ENCODE measurements around the gene WWOX. TPM values are rescaled to one million over a fixed set of nuclear protein-coding genes. Genes with fewer than 3 reads are reported as not detected.

WWOX gene
- total and polyA plus RNA-seq, 2 of the 8 experiments (the other 6 are each of a cell fraction or from before 2014, with no cell fraction given) = 5.4 to 16.7 TPM

DNA sequence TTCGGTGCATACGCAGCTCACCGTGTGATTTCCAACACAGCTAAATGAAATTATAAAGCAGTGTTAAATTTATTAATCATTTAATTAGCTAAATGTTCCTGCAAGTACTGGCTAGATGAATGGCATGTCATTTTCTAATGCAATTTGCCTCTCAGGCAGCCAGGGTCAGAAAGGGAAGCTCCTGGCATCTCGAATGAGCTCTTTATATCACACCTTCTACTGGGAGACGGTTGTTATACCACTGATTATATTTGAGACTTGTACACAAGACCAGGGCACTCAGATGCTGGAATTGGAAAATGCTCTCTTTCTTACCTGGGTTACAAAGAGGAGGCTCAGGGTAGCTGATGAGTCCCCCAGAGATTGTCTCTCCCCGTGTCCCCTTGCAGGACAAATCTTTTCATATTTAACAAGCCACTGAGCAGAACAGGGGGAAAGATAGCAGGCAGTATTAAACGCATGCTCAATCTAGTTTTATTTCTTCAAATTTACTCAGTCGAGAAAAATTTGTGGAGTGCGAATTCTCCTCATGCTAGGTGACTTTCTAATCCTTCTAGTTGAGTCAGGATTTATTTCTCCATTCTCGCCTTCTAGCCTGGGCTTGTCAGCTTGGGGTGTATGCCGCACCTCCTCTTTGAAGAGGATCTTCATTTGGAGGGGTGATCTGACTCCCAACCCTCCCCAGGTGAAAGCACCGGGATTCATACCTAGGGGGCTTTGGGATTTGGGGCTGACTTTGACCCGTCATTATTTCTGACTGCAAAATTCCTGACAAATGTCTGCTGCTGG is 1060.0 kb downstream of the WWOX start (continued):
- TF ChIP-seq RBBP5 (IDR thresholded peaks at IDR 0.05; ENCODE audit: borderline replicate concordance, low read depth, low read length) = no peak

Data from H1 (cell line).